ENCODE results near the gene RALGPS2. TPM values are rescaled to one million over a fixed set of nuclear protein-coding genes. Genes with fewer than 3 reads are reported as not detected.

Gene RALGPS2
- total RNA-seq, 6 donors from 2014 or later = 6.2 to 23.9 (median 7.6) TPM

DNA sequence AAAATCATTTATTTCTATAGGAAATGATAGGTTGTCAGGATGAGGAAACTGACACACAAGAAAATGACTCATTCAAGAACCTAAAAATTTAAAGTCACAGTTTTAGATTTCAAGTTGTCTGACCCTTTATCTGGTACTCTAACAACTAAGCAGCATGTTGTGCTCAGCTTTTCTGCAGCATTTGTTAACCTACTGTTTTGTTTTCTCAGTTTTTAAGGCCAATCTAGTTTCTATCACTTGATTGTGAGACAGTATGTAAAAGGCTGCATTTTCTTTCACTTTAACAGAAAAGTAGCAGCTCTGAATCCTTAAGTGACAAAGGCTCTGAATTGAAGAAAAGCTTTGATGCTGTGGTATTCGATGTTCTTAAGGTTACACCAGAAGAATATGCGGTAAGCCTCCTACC is 59.1 kb downstream of the RALGPS2 start:
- WGBS, 2 donors = 90 to 92% methylated on average over 2 of the region's 2 CpGs
- ATAC-seq (ENCODE audit: low FRiP score in 2 of 2) (no peak), DNase-seq (no peak)
- H3K4me3 ChIP-seq = no peak overlapping the region
- no peaks in the 10 kb centered on the region for H3K4me1 ChIP-seq
- H3K27me3 ChIP-seq = no peaks in the 10 kb centered on the region
- no peaks in the 10 kb centered on the region for H3K36me3 ChIP-seq
- H3K9me3 ChIP-seq = no peaks in the 10 kb centered on the region
- no peak overlapping the region for H3K27ac ChIP-seq
- TF ChIP-seq EP300 (IDR thresholded peaks at IDR 0.05) = no peak

DNA sequence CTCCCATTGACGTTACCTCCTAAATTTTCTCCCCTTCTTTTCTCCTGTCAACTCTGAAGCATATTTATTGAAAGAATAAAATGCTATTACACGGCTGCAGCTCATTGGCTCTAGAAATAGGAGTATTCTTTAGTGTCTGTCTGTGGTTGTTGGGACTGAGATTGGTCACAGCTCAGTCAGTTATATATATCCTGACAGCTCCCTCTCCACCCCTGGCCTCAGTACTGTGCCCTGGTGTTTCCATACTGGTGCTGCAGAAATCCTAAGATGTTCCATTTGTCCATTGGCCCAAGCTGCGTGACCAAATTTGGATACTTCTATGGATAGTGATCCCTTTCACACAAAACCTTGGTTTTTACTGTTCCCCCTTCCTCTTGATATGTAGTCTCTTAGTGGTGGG is 67.3 kb downstream of the RALGPS2 start:
- Histone ChIP-seq H3K9me3 (no peaks in the 10 kb centered on the region), H3K4me1 (no peaks in the 10 kb centered on the region), H3K27me3 (no peaks in the 10 kb centered on the region), H3K4me3 (no peak overlapping the region), H3K36me3 (no peaks in the 10 kb centered on the region), H3K27ac (no peak overlapping the region)
- DNase-seq (no peak), ATAC-seq (ENCODE audit: low FRiP score in 2 of 2) (no peak)
- 87 to 97% methylated on average over 3 of the region's 3 CpGs for WGBS, 2 donors
- TF ChIP-seq POLR2AphosphoS5 (IDR thresholded peaks at IDR 0.05) = no peak
- TF ChIP-seq EP300 (IDR thresholded peaks at IDR 0.05) = no peak
- no peak for TF ChIP-seq POLR2A (IDR thresholded peaks at IDR 0.05)
- TF ChIP-seq, protein P1, sequence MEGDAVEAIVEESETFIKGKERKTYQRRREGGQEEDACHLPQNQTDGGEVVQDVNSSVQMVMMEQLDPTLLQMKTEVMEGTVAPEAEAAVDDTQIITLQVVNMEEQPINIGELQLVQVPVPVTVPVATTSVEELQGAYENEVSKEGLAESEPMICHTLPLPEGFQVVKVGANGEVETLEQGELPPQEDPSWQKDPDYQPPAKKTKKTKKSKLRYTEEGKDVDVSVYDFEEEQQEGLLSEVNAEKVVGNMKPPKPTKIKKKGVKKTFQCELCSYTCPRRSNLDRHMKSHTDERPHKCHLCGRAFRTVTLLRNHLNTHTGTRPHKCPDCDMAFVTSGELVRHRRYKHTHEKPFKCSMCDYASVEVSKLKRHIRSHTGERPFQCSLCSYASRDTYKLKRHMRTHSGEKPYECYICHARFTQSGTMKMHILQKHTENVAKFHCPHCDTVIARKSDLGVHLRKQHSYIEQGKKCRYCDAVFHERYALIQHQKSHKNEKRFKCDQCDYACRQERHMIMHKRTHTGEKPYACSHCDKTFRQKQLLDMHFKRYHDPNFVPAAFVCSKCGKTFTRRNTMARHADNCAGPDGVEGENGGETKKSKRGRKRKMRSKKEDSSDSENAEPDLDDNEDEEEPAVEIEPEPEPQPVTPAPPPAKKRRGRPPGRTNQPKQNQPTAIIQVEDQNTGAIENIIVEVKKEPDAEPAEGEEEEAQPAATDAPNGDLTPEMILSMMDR (IDR thresholded peaks at IDR 0.05) = no peak

DNA sequence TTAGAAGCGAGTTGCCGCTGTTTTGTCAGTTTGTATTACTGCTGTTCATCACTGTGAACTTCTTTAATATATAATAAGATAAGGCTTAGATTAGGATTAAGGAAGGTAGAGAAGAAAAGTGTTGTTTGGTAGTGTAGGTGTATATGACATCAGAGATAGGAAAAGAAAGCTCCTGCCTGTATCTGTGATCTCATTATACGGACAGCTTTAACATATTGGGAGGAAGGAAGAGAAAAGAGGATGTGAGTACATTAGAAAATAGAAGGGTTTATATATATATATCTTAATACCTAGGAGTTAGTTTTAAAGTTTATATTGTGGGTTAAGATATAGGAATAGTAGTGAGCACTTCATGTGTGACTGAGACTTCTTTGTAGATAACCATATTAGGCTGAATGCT is 71.0 kb downstream of the RALGPS2 start:
- Histone ChIP-seq H3K4me1 (no peaks in the 10 kb centered on the region), H3K36me3 (no peaks in the 10 kb centered on the region), H3K27me3 (no peaks in the 10 kb centered on the region), H3K4me3 (no peak overlapping the region), H3K27ac (no peak overlapping the region), H3K9me3 (no peaks in the 10 kb centered on the region)
- no peak for TF ChIP-seq POLR2A (IDR thresholded peaks at IDR 0.05)
- TF ChIP-seq EP300 (IDR thresholded peaks at IDR 0.05) = no peak
- no peak for TF ChIP-seq POLR2AphosphoS5 (IDR thresholded peaks at IDR 0.05)
- TF ChIP-seq, protein P1 (IDR thresholded peaks at IDR 0.05) = no peak
- DNase-seq (no peak), ATAC-seq (ENCODE audit: low FRiP score in 2 of 2) (no peak)
- WGBS, 2 donors = 86 to 96% methylated on average over 3 of the region's 3 CpGs

DNA sequence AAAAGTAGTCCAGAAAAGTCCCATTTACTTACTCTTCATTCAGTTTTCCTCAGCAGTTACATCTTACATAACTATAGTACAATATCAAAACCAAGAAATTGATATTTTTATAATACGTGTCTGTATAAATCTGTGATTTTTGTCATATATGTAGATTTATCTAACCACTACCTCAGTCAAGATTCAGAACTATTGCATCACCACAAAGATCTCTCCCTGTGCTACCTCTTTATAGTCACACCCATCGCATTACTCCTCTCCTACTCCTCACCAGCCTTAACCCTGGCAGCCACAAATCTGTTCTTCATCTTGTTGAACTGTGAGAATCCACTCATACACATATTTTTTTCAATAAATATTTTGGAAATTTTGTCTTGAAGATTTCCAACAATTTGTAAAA is 72.5 kb downstream of the RALGPS2 start:
- Histone ChIP-seq H3K9me3 (no peaks in the 10 kb centered on the region), H3K27me3 (no peaks in the 10 kb centered on the region), H3K4me3 (no peak overlapping the region), H3K36me3 (no peaks in the 10 kb centered on the region), H3K4me1 (no peaks in the 10 kb centered on the region), H3K27ac (no peak overlapping the region)
- WGBS, 2 donors = 92 to 99% methylated on average over 2 of the region's 2 CpGs
- DNase-seq = no peak
- no peak for TF ChIP-seq EP300 (IDR thresholded peaks at IDR 0.05)
- no peak for TF ChIP-seq POLR2A (IDR thresholded peaks at IDR 0.05)
- TF ChIP-seq POLR2AphosphoS5 (IDR thresholded peaks at IDR 0.05) = no peak
- TF ChIP-seq, protein P1 (IDR thresholded peaks at IDR 0.05) = no peak
- ATAC-seq (ENCODE audit: low FRiP score in 2 of 2) = no peak

DNA sequence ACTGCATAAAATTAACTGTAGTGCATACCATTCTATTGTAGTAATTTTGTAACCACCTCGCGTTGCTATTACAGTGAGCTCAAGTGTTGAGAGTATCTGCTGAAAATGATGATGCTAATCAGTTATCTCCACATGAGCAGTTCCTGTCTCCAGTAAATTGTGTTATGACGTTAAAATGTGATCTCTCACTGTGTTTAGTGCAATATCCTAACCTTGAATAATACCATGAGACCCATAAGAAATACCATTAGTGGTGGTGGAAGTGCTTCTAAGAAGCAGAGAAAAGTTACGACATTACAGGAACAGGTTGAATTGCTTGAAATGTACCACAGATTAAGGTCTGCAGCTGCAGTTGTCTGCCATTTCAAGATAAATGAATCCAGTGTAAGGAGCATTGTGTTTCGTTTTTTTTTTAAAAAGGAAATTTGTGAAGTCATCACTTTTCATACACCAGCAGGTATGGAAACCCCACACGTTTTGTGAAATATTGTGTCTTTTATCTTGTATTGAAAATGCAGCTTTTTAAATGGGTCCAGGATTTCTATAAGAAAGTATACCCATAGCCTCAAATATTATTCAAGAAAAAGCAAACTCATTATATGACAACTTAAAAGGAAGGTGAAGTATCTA is 73.3 kb downstream of the RALGPS2 start:
- no peak for TF ChIP-seq POLR2A (IDR thresholded peaks at IDR 0.05)
- TF ChIP-seq EP300 (IDR thresholded peaks at IDR 0.05) = no peak
- TF ChIP-seq, protein P1 (IDR thresholded peaks at IDR 0.05) = no peak
- TF ChIP-seq POLR2AphosphoS5 (IDR thresholded peaks at IDR 0.05) = no peak
- no peaks in the 10 kb centered on the region for H3K36me3 ChIP-seq
- H3K4me1 ChIP-seq = no peaks in the 10 kb centered on the region
- ATAC-seq (ENCODE audit: low FRiP score in 2 of 2) = no peak
- DNase-seq = no peak
- no peak overlapping the region for H3K27ac ChIP-seq
- H3K4me3 ChIP-seq = no peak overlapping the region
- no peaks in the 10 kb centered on the region for H3K9me3 ChIP-seq
- WGBS, 2 donors = 89 to 92% methylated on average over 6 of the region's 6 CpGs
- no peaks in the 10 kb centered on the region for H3K27me3 ChIP-seq

Measured in upper lobe of left lung (tissue), 6 donors.